D341Med (cell line): ENCODE results near the gene CACNA1E.

Experiments
- DNase-seq: peaks from one replicate; pipeline ENCODE4 v3.0.0; 2012; ENCODE audit warnings: low spot score

CACNA1E gene

DNA sequence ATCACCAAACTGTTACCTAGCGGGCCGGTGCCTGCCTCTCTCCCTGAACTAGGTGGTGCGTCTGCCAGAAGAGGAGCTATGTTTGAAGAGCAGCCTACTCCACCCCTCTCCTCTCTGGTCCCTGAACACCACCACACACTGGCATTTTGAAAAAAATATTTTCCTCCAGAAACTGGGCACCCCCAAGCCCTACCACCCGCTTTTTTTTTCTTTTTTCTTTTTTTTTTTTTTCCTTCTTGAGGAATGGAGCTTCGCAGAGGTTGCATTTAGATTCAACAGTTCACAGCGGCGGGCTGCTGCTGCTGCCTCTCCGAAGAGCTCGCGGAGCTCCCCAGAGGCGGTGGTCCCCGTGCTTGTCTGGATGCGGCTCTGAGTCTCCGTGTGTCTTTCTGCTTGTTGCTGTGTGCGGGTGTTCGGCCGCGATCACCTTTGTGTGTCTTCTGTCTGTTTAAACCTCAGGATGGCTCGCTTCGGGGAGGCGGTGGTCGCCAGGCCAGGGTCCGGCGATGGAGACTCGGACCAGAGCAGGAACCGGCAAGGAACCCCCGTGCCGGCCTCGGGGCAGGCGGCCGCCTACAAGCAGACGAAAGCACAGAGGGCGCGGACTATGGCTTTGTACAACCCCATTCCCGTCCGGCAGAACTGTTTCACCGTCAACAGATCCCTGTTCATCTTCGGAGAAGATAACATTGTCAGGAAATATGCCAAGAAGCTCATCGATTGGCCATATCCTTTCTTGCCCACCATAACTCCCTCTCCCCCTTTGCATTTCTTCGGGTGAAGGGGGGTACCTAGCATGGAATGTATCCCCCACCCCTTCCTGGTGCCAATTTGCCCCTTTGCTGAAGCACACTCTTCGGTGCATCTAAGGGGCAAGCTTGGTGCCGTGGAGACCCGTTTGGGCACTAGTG is at the start of gene CACNA1E:
Gene CACNA1E (plus strand): TSS at position 233 of the 911 bp plus-strand sequence. CDS start 228 bp downstream, at position 461.
- no peak for DNase-seq

DNA sequence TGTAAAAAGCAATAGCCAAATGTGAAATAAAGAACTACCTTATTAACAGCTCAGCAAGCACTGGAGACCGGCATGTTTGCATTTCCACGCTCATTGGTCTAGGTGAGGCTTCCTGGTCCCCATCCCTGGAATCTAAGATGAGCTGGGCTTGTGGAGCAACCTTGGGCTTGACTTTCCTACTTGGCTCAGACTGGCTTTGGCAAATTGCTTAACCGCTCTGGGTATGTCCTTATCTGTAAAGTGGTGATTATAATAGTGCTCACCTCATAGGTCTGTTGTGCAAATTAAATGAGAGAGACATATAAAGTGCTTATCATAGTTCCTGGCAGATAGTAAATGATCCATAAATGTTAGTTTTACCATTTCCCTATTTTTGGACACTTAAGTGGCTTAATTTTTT is 49.4 kb upstream of the CACNA1E start:
- DNase-seq = no peak

DNA sequence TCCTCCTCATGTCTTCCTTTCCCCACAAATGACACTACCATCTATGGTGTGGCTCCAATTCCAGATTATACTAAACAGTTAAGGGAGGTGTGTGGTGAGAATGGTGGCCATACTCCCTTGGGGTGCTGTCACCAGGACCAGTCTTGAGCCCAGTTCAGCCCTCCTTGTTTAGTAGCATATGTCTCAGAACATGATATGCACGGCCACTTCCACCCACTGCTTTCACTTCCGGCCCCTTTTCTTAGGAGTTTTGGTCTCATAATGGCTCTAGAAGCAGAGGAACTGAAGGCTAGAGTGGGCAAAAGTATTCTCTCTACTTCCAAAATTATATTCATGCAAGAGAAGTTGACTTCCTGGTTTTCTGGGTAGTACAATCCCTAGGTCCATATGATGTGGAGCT is 45.3 kb upstream of the CACNA1E start:
- DNase-seq = no peak

DNA sequence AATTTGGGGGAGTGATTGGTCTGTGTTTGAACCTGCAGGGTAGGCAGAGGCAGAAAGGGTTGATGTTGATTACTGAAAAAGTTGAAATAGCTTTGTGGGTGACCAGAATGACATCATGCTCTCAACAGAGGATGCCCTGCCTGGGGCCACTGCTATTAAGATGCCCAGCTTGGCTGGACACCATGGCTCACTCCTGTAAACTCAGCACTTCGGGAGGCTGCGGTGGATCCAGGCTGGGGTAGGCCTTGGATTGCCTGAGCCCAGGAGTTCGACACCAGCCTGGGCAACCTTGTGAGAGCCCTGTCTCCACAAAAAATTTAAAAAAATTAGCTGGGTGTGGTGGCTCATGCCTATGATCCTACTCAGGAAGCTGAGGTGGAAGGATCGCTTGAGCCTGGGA is 42.8 kb upstream of the CACNA1E start:
- DNase-seq = no peak

DNA sequence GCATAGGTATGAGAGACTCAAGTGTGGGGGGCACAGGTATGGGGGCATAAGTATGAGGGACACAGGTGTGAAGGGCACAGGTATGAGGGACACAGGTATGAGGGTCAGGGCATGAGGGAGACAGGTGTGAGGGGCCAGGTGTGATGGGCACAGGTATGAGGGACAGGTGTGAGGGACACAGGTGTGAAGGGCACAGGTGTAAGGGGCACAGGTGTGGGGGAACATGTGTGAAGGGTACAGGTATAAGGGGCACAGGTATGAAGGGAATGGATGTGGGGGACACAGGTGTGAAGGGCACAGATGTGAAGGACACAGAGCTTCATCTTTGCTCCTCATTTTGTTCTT is 41.2 kb upstream of the CACNA1E start:
- no peak for DNase-seq

DNA sequence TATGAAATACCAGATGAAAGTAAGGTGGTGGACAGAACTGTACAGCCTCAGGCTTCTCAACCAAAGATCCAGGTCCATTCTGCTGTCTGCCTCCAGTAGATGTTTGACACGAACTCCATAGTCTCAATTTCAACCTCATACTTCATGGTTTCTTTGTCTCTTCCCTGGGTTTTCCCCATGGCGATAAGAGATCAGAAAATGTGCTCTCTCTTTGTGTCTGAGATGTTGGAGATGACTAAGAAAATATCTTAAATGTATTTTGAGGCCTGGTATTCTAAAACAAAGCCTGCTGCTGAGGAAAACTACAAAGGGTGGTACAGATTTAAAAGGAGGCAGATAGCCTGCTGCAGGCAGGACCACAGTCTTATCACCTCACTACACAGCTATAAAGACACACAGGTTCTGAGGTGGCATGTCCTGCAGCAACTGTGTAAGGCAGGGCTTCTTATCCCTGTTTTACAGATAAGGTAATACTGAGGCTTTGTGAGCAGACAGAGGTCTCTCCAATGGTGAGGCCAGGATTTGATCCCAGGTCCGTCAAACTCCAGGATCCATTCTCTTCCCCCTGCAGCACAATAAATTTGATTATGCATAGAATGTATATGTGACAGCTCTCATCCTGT is 40.0 kb upstream of the CACNA1E start:
- DNase-seq = no peak

DNA sequence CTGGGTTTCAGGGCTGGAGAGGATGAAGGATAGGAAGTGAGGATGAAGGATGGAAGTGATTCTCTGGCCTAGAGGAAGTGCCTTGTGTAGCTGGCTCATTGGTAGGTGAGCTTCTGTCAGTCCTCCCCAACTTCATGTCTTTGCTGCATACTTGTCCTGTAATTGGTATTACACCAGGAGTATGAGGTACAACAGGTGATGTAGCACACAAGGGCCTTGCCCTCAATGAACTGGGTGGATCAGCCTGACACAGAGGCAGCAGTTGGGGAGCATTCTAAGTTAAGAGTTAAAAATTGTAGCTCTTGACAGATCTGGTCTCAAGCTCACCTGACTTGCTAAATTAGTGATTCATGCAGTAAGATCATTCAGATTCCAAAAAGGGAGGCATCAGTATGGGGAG is 37.9 kb upstream of the CACNA1E start:
- DNase-seq = no peak

DNA sequence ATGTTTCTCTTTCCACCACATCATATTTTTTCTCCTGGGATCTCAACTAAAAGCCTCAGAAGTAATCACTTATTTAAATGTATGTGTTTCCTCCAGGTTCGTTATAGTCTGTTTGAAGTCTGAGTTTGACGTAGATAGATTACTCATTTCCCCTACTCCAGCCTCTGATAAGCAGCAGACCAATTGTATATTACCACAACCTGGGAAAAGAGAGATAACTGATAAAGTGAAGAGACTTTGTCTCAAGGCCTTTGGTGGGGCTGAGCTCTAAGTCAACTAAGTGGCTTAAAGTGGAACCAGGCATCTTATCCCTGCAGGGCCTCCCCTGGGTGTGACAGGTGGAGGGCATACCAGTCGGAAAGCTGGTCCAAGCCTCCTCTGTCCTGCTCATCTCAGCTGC is 34.9 kb upstream of the CACNA1E start:
- DNase-seq = no peak

DNA sequence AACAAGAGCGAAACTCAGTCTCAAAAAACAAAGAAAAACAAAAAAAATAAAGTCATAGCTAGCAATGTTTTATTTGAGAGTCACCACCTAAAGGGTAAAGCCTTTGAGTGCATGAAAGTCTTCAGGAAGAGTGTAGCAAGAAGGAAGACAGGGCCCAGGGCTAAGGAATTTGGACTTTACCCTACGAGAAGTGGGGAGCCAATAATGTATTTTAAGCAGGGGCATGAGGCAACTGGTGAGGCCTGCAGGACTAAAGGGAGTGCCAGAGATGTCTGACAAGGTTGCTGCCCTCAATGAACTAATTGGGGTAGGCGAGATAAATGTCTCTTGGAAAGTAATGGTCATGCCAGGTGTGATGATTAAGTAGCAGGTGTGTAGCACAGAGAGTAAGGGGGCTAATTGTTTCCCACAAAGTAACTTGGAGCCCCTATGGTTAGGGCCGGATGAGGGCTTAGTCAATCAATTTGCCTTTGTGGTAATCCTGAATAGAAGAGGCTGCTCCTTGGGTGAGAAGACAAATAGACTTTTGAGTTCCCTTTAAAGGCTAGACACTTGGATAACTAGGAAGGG is 31.6 kb upstream of the CACNA1E start:
- DNase-seq = no peak

DNA sequence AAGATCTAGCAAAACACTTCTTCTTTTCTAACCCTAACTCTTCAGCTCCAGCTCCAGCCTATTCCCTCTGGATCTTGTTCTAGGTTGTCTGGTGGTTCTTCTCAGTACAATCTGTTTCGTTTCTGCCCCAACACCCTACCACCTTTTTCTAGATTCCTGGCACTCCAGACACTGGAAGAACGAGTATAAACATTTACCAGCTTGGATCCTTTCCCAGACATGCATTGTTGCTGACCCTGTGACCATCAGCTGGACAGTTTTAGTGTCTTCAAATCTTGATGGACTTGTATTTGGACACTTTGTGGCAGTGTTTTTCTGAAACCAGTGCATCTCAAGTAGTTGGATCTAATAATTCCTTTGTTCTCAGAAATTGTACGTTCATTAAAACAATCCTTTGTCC is 30.6 kb upstream of the CACNA1E start:
- no peak for DNase-seq

DNA sequence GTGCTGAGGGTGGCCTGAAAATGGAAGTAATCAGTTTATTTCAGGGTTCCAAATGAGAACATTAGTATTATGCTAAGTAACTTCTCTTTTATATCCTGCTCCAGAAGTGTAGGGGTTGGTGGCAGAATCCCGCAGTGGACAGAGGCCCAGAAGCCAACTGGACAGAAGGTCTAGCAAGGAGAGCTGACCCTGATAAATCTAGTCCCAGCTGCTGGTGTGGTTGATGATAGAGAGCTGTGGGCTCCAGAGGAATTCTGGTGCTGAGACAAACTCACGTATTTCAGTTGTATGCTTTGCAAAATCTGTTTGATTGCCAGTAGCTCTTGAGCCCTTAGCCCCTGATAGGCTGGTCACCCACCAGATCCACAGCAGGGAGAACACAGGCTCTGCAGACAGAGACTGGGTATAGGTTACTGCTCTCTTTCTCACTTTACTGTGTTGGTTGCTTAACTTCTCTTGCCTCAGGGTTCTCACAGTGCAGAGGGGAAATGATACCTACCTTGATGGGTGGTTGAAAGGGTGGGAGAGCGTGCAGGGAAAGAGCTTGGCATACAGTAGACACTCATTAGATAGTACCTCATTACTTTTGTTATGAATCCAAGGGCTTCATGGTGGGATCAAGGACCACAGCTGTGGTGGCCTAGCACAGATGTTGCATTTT is 29.6 kb upstream of the CACNA1E start:
- no peak for DNase-seq

DNA sequence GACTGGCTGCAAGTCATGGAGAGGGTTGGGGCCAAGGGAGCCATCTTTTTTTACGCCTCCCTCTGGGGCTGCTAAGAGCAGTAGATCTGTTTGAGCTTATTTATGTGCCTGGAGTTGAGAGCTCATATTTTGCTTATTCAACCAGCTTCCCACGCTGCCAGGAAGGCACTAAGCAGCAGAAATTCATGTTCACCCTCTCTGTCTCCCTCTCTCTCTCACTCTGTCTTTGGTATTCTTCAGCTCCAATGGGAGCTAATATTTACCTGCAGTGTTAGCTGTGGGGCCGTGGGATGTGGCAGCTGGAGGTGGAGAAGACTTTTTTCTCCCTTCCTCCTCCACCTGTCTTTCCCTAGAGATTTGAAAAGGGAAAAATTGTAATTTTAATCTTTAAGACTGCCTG is 26.8 kb upstream of the CACNA1E start:
- no peak for DNase-seq

DNA sequence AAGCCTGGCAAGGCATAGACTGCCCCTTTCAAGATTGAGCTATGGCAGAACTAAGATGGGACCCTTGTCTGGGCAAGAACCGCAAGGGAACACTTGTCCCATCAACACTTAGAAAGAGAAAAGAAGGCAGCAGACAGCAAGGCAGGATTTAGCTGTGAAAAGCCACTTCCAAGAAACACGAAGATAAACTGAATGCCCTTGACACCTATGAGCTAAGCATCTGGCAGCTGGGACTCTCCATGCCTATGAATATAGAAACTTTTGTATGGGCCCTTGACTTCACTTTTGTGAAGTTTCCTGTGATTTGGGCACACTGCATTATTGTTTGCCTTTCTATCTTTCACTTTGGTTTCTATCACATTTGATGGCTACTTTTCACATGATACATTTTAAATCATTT is 24.9 kb upstream of the CACNA1E start:
- DNase-seq = no peak

DNA sequence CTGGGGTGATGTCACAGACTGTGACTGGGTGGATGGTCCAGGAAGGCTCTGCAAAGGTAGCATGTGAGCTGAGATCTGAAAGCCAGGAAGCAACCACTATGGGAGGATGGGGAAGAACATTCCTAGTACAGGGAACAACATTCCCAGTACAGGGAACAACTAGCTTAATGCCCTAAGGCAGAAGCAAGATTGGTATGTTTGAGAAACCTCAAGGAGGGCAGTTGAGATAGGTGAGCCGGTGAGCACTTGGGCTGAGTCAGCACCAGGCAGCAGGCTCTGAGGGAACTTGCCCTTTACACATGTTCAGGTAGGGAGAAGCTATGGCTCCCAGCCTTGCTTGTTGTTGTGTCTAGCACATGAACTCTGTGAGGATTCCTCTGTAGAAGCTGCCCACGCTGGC is 24.2 kb upstream of the CACNA1E start:
- DNase-seq = no peak

DNA sequence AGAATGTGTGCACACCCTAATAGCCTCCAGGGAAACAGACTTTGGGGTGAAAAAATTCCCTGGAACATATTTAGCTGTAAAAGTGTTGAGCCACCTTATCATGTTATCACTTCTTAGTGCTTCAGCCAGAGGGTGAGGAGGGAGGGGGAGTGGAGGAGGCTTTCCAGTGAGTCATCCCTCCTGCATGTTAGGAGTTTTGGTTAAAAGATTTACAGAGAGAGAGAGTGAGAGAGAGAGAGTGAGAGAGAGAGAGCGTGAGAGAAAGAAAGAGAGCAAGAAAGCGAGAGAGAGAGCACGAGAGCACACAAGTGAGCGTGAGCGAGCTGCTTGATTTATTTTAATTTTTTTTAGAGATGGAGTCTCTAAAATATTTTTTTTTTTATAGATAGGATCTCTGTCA is 13.5 kb upstream of the CACNA1E start:
- no peak for DNase-seq

DNA sequence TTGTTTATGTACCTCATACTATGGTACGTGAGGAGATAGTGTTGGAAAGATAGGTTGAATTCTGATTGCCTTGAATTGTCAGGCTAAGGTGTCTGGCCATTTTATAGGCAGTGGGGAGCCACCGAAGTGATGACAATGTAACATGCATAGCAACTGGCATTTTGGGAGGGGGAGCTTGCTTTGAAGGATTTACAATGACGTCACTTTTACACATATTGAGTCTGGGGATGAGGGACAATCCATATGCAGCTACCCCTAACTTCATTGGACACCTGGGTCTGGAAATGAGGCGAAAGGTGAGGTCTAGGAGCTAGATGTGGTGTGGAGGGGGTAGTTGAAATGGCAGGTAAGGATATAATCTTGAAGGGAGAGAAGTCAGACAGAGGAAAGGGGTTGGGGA is 7.7 kb upstream of the CACNA1E start:
- no peak for DNase-seq

DNA sequence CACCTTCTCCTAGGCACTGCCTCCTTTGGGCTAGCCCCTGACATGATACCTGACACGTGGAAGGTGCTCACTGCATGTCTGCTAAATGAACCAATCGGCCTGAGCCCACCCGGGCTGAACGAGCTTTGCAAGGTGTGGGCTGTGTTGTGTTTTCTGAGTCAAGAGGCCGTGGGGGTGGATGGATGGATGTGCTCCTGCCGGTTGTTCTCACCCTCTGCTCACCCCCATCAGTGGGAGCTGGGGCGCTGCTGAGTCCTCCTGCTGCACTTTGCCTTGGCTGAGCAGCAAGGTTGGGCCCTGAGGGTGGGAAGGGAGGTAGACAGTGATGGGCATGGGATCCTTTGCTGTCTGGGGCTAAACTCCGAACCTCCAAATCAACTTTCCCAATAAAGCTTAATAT is 6.7 kb upstream of the CACNA1E start:
- no peak for DNase-seq

DNA sequence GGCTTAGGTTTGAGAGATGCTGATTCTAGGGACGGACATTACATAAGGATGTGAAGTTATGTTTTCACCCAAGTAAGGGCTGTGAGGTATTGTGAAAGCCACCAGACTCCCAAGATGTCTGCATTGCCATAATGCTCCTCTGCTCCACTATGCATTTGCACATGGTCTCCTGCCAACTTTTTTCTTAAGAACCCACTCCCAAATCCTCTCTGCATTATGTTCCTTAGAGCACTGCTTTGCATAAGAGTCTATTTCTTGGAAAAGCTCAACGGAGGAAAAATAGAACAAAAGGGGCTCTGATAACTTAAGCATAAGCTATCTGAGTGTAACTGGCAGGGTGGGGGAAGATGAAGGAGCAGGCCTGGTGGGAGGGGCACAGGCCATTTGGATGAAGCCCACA is 5.0 kb upstream of the CACNA1E start:
- DNase-seq = no peak

DNA sequence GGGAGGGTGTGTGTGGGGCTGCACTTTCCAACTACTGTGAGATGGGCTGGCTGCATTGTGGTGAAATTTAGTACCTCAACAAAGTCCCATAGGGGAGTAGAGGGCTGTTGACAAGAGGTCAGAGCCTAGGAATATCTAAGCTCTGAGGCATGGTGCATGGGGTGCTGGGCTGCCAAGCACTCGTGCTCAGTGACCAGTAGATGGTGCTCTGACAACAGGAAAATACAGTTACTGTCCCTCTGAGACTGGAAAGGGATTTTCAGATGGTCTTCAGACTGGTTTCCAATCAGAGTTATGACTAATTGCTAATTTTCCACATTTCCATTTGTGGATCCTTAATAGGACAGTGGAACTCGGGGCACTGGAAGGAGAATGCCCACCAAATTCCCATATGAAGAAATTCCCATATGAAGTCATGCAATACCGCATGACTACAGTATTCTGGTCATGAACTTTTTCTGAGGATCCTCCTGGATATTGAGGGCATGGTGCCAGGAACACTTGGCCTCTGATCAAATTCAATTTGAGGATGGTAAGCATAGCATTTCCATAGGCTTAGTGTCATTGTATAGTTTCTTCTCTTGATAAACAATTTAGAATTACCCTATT is 4.1 kb upstream of the CACNA1E start:
- peak; percentile 86 for DNase-seq

DNA sequence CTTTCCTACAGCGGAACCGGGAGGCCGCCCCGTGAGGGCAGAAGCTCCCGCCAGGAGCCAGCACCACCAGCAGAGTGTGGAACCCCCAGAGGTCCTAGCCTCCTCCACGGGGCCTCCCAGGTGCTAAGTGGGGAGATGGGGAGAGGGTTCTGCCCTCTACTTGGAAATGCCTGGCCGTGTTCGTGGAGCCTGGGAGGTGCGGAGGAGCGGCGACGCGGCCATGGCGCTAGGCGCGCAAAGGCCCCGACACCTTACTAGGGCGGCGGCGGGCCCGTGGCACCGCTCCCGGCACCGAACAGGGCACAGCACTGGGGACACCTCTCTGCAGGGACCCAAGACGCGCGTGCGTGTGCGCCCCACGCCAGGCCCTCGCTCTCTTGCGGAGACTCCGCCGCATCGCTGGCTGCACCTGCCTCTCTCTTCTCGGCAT is 1.3 kb upstream of the CACNA1E start:
- DNase-seq = no peak

DNA sequence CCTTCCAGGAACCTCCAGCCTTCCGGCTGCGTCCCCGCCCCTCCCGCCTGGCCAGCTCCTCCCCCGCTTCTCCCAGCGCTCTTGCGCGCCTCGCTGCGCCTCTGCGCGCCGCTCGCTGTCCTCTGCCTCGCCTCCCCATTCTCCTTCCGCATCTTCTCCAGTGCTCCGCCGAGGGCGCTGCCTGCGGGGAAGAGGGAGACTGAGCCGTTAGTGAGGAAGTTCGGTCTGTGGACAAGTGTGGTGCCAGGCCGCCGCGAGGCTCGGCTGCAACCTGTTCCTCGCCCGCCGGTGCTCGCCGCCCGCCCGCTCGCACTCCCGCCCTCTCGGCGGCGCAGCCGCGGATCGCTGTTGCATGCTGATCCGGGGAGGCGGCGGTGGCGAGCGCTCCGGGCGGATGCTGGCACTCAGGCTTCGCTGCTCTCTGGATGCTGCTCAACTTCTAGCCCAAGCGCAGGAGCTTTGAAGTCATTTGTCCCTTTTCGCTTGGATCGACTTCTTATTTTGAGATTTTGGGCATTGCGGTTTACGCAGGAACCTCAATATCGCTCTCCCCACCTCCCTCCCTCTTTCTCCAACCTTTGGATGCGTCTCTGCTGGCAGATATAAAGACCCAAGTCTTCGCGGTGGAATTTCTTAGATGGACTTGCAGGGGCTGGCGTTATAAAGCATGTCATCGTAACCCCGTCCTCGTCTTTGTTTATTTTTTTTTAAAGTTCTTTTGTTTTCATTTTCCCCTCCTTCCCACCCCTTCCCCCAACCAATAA is 614 bp upstream of the CACNA1E start:
- no peak for DNase-seq

DNA sequence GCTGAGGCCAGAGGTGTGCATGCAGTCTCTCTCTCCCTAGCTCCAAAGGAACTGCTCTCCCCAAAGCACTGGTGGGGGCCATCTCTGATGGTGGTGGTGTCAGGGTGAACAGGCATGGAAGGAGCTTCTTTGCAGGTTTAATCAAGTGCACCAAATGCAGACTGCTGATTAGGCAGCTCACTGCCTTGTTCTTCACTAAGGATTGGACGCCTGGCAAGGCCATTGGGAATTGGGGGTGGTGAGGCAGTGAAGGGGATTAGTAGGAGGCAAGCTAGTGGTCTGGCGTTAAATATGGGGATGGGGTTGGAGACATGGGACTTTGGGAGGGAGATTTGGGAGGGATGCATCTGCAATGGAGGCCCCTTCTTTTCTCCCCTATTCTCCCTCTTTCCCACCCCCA is 1.5 kb downstream of the CACNA1E start:
- DNase-seq = no peak
